OCI-LY1 (cell line): ENCODE data around the gene SH3PXD2A.

ENCODE experiments used
- CTCF ChIP-seq: fragments of 200-600 bp; sonication (generic), shearing (Covaris generic); IDR thresholded peaks from 2 replicates; pipeline ENCODE4 v1.5.1; 2017; ENCODE audit warnings: mild to moderate bottlenecking, antibody characterized with exemption, low read length, moderate library complexity, mixed read lengths
- EZH2 ChIP-seq: fragments of 200-600 bp; sonication (generic), shearing (Covaris generic); IDR thresholded peaks from 2 replicates; pipeline ENCODE4 v1.8.0; 2017; ENCODE audit warnings: borderline replicate concordance, mixed run types, mild to moderate bottlenecking, antibody characterized with exemption, low read length, moderate library complexity, mixed read lengths

GRCh38 chr10:103820101-103821062, 35.0 kb downstream of the SH3PXD2A start:
- TF ChIP-seq CTCF (no peak), EZH2 (no peak)
